GM19099 (cell line): ENCODE measurements around the gene TMEM259.

Source experiments
- POLR2A ChIP-seq: IDR thresholded peaks from 3 replicates; pipeline ENCODE4 v1.6.1; 2011; ENCODE audit warnings: low read depth; ENCODE audit not compliant: insufficient read length; ENCODE audit errors: extremely low read depth

TMEM259 gene

DNA sequence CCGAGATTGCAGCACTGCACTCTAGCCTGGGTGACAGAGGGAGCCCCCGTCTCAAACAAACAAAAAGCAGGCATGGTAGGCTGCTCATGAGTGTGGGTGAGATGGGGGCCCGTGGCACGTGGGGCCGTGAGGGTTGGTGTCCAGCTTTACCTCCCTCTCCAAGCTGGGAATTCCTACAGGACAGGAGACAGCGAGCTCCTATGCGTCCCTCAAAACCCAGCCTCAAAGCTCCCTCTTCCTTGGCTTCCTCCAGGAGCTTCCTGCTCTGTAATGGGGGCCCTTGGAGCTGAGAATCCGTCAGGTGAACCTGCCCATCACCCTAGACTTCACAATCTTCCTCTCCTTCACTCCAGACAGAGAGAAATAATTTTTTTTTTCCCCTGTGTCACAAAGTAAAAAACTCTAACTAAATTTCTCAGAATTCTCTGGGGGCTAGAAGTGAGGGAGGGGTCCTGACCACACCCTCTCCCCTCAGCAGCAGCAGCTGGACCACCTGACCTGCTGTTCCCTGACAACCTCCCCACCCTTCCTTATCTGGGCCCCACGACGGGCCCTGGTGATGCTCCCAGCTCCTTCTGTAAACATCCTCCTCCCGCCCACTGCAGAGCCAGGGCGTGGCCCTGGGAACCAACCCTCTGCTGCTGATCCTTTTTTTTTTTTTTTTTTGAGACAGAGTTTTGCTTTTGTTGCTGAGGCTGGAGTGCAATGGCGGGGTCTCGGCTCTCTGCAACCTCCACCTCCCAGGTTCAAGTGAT is 58.9 kb downstream of the TMEM259 start:
- no peak for TF ChIP-seq POLR2A

DNA sequence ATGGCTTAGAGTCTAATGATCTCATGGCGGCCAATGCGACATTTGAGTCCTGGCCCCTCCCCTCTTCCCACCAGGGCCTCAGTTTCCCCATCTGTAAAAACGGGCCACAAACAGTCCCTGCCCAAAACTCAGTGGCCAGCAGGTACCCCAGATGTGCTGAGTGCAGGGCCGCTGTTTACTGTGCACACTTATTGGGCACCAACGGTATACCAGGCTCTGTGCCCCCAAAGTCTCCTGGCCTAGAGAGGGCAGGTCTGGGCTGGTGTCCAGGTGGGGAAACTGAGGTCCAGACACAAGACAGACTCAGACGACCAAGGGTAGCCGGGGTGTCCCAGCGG is 60.4 kb downstream of the TMEM259 start:
- TF ChIP-seq POLR2A, result no peak

- no peak for TF ChIP-seq POLR2A
These were observed 60.9 kb downstream of the TMEM259 start for GRCh38 chr19:960020-960419.
